Hepatocyte (in vitro differentiated cells): ENCODE measurements around the gene HIRIP3. TPM values are rescaled to one million over a fixed set of nuclear protein-coding genes. Genes with fewer than 3 reads are reported as not detected.
"Not testable (repeated sequence)": the region's sequence is repeated elsewhere in the genome, so short reads cannot be mapped to it uniquely, and the experiment has no call there.

Experiments used
- DNase-seq: peaks from one replicate; pipeline ENCODE4 v3.0.0-alpha.2; 2016; ENCODE audit warnings: low spot score
- H2AFZ ChIP-seq: fragments of 200-600 bp; sonication (generic); 2 replicates; pipeline ENCODE4 v1.6.0; 2016; ENCODE audit warnings: antibody characterized with exemption, mild to moderate bottlenecking
- H3K27ac ChIP-seq: fragments of 200-600 bp; sonication (generic); 2 replicates; pipeline ENCODE4 v1.5.1; 2016; ENCODE audit warnings: mild to moderate bottlenecking
- H3K27me3 ChIP-seq: fragments of 200-600 bp; sonication (generic); 2 replicates; pipeline ENCODE4 v1.6.1; 2016
- H3K36me3 ChIP-seq: fragments of 200-600 bp; sonication (generic); replicated peaks from 2 replicates; pipeline ENCODE4 v1.5.1; 2016; ENCODE audit warnings: low read depth; ENCODE audit not compliant: insufficient read depth
- H3K4me1 ChIP-seq: fragments of 200-600 bp; sonication (generic); 2 replicates; pipeline ENCODE4 v1.5.1; 2016; ENCODE audit warnings: mild to moderate bottlenecking, moderate library complexity; ENCODE audit not compliant: insufficient read depth
- H3K4me2 ChIP-seq: fragments of 200-600 bp; sonication (generic); 2 replicates; pipeline ENCODE4 v1.6.0; 2016
- H3K4me3 ChIP-seq: fragments of 200-600 bp; sonication (generic); 2 replicates; pipeline ENCODE4 v1.5.1; 2016; ENCODE audit warnings: mild to moderate bottlenecking
- H3K79me2 ChIP-seq: fragments of 200-600 bp; sonication (generic); 2 replicates; pipeline ENCODE4 v1.6.0; 2017; ENCODE audit warnings: mild to moderate bottlenecking
- H3K9me2 ChIP-seq: fragments of 200-600 bp; sonication (generic); replicated peaks from 2 replicates; pipeline ENCODE4 v1.6.0; 2017; ENCODE audit warnings: mild to moderate bottlenecking; ENCODE audit not compliant: insufficient read depth
- H3K9me3 ChIP-seq: fragments of 200-600 bp; sonication (generic); 2 replicates; pipeline ENCODE4 v1.5.1; 2016; ENCODE audit warnings: low read depth, mild to moderate bottlenecking
- H4K20me1 ChIP-seq: fragments of 200-600 bp; sonication (generic); 2 replicates; pipeline ENCODE4 v1.6.0; 2016; ENCODE audit warnings: mild to moderate bottlenecking; ENCODE audit not compliant: insufficient read depth, poor library complexity, severe bottlenecking
- EZH2 ChIP-seq: fragments of 200-600 bp; sonication (generic); IDR thresholded peaks from 2 replicates; pipeline ENCODE4 v1.6.1; 2016; ENCODE audit warnings: antibody characterized with exemption, mild to moderate bottlenecking, borderline replicate concordance
- EZH2phosphoT487 ChIP-seq: fragments of 200-600 bp; sonication (generic); IDR thresholded peaks from one replicate; pipeline ENCODE4 v1.6.1; 2018; ENCODE audit warnings: antibody characterized with exemption, mild to moderate bottlenecking, low read depth, moderate library complexity; ENCODE audit not compliant: unreplicated experiment, severe bottlenecking
- WGBS: methylation state at CpG from one replicate; pipeline ENCODE4 v1.1.6; 2016; ENCODE audit warnings: low lambda C conversion rate; ENCODE audit errors: missing lambda C conversion rate; 5-methylcytosine and 5-hydroxymethylcytosine counted together
- polyA plus RNA-seq: library from polyadenylated mRNA; unstranded; fragments of >200 nt; fragmentation: Nextera tagmentation; extraction: Ambion mirVana; gene quantifications from 2 replicates; pipeline ENCODE4 v1.2.1, GENCODE V29; 2016
- total RNA-seq: library from RNA; depleted of rRNA; stranded (reverse); fragments of >200 nt; gene quantifications from 2 replicates; pipeline ENCODE4 v1.2.3, GENCODE V29; 2014
- TF ChIP-seq, protein P1 (sequence below): fragments of 200-600 bp; sonication (generic); IDR thresholded peaks from 2 replicates; pipeline ENCODE4 v1.5.1; 2016; ENCODE audit warnings: antibody characterized with exemption, mild to moderate bottlenecking; ENCODE audit not compliant: poor library complexity

The HIRIP3 gene
- total and polyA plus RNA-seq, 2 experiments from 2014 or later = 10.6 to 12.9 TPM

DNA sequence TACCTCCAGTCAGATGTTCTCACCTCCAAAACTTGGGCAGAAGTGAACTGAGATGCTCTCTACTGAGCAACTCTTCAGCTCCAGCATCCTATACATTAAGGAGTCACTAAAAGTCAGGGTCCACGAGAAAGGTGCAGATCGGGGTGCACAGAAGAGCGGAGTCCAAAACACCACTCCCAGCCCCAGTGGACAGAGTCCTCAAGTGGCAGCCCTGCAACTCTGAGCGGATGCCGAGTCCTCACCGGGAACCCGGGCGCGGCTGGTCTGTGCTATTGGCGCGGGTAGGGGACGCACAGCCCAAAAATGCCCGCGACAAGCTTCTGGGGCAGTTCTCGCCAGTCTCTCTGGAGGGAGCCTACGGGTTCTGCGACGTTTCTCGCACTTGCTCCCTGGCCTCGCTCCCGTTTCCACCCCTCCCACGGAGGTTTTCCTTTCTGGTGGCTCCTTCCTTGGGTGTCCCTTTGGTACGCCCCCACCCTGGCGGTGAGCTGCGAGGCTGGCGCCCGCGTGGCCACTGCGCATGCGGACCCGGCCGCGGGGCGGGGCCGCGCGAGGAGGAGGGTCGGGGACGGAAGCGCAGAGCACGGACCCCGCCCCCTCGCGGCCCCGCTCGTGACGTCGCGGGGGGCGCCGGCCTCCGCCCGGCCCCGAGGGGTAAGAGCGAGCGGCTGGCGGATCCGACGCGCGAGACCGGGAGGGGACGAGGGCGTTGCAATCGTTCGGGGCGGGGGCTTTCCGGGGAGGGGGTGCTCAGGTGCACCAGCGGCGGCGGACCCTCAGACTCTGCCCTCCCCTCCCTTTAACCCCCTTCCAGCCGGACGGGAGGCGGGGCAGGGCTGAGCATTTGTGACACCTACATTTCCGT, 33.7 kb downstream of the HIRIP3 start, which contains the start of gene TMEM219:
TMEM219 (plus strand) TSS at position 601 of the 865 bp plus-strand sequence. CDS start 1,065 bp downstream, outside the sequence.
- peak within 1 kb of the TSS; percentile 94 for H3K27ac ChIP-seq
- H3K4me1 ChIP-seq = peaks cover 5% of the 10 kb centered on the region
- peak; percentile 96 for DNase-seq
- H3K79me2 ChIP-seq = peaks cover 5% of the 10 kb centered on the region
- WGBS = under 1% methylated on average over 49 of the region's 75 CpGs
- no peaks in the 10 kb centered on the region for H3K36me3 ChIP-seq
- peak within 1 kb of the TSS; percentile 92 for H3K4me2 ChIP-seq
- H2AFZ ChIP-seq = peak within 1 kb of the TSS; percentile 84
- H3K9me2 ChIP-seq = no peaks in the 10 kb centered on the region
- H4K20me1 ChIP-seq = no peaks in the 10 kb centered on the region
- TF ChIP-seq, protein P1, sequence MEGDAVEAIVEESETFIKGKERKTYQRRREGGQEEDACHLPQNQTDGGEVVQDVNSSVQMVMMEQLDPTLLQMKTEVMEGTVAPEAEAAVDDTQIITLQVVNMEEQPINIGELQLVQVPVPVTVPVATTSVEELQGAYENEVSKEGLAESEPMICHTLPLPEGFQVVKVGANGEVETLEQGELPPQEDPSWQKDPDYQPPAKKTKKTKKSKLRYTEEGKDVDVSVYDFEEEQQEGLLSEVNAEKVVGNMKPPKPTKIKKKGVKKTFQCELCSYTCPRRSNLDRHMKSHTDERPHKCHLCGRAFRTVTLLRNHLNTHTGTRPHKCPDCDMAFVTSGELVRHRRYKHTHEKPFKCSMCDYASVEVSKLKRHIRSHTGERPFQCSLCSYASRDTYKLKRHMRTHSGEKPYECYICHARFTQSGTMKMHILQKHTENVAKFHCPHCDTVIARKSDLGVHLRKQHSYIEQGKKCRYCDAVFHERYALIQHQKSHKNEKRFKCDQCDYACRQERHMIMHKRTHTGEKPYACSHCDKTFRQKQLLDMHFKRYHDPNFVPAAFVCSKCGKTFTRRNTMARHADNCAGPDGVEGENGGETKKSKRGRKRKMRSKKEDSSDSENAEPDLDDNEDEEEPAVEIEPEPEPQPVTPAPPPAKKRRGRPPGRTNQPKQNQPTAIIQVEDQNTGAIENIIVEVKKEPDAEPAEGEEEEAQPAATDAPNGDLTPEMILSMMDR = peak; percentile 30
- no peak for TF ChIP-seq EZH2
- H3K9me3 ChIP-seq = no peaks in the 10 kb centered on the region
- H3K4me3 ChIP-seq = peak within 1 kb of the TSS; percentile 54
- no peaks in the 10 kb centered on the region for H3K27me3 ChIP-seq

DNA sequence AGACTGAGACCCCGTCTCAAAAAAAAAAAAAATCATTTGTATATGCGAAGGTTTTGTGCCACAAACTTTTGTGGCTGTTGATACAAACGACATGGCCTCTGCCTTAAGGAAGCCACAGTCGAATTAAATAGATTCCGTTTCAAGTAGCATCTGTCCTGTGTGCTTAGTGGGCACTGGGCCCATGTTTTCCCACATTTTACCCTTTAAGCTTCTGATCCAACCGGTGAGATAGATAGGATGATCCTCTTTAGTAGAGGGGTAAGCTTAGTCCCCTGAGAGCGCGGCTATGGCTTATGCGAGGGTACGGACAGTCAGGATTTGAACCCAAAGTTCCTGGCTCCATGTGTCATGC, 34.3 kb downstream of the HIRIP3 start:
- H4K20me1 ChIP-seq = no peaks in the 10 kb centered on the region
- no peak for DNase-seq
- no peaks in the 10 kb centered on the region for H3K36me3 ChIP-seq
- peaks cover 5% of the 10 kb centered on the region for H3K79me2 ChIP-seq
- H3K4me3 ChIP-seq = peak overlapping the region; percentile 37
- H3K9me2 ChIP-seq = no peaks in the 10 kb centered on the region
- H3K9me3 ChIP-seq = no peaks in the 10 kb centered on the region
- 78% methylated on average over 10 of the region's 10 CpGs for WGBS
- H3K27me3 ChIP-seq = no peaks in the 10 kb centered on the region
- H3K4me1 ChIP-seq = peaks cover 5% of the 10 kb centered on the region
- peak overlapping the region; percentile 82 for H3K4me2 ChIP-seq
- peak overlapping the region; percentile 65 for H2AFZ ChIP-seq
- no peak for TF ChIP-seq EZH2phosphoT487
- TF ChIP-seq, protein P1 = no peak
- no peak for TF ChIP-seq EZH2
- H3K27ac ChIP-seq = peak overlapping the region; percentile 87

DNA sequence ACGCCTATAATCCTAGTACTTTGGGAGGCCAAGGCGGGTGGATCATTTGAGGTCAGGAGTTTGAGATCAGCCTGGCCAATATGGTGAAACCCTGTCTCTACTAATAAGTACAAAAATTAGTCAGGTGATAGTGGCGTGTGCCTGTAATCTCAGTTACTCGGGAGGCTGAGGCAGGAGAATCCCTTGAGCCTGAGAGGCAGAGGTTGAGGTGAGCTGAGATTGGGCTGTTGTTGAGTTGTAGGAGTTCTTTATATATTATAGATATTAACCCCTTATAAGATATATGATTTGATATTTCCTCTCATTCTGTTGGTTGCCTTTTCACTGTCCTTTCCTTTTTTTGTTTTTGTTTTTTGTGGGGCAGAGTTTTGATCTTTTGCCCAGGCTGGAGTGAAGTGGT, 35.6 kb downstream of the HIRIP3 start:
- WGBS = 91% methylated on average over 4 of the region's 4 CpGs
- not testable (repeated sequence) for H3K9me2 ChIP-seq, H3K27ac ChIP-seq, DNase-seq, H3K4me2 ChIP-seq, H2AFZ ChIP-seq, H3K79me2 ChIP-seq, H3K4me1 ChIP-seq, H3K27me3 ChIP-seq, H3K4me3 ChIP-seq, H3K9me3 ChIP-seq, H3K36me3 ChIP-seq, H4K20me1 ChIP-seq

DNA sequence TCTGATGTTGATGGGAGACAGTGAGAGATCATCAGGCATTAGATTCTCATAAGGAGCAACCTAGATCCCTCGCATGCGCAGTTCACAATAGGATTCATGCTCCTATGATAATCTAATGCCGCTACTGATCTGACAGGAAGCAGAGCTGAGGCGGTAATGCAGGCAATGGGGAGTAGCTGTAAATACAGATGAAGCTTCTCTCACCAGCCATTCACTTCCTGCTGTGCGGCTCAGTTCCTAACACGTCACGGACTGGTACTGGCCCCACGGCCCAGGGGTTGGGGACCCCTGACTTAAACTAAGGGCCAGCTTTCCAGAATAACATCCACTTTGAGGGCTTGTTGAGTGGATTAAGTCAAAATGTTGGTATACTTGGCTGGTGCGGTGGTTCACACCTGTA, 36.1 kb downstream of the HIRIP3 start:
- H3K9me2 ChIP-seq = no peaks in the 10 kb centered on the region
- H3K9me3 ChIP-seq = no peaks in the 10 kb centered on the region
- H4K20me1 ChIP-seq = no peaks in the 10 kb centered on the region
- no peaks in the 10 kb centered on the region for H3K27me3 ChIP-seq
- DNase-seq = no peak
- peaks cover 5% of the 10 kb centered on the region for H3K4me1 ChIP-seq
- TF ChIP-seq EZH2phosphoT487 (no peak), EZH2 (no peak)
- TF ChIP-seq, protein P1 = no peak
- peaks cover 5% of the 10 kb centered on the region for H3K79me2 ChIP-seq
- H3K4me3 ChIP-seq = no peak overlapping the region
- H3K4me2 ChIP-seq = no peak overlapping the region
- no peaks in the 10 kb centered on the region for H3K36me3 ChIP-seq
- H2AFZ ChIP-seq = no peak overlapping the region
- H3K27ac ChIP-seq = no peak overlapping the region
- 94% methylated on average over 9 of the region's 9 CpGs for WGBS
